ENCODE results near the gene PARVB.

Gene PARVB

GRCh38 chr22:44026630-44027511 is 2.8 kb downstream of the PARVB start:
- DNase-seq (ENCODE audit: low read depth in 2 of 2) = peak; percentile 29 to 37

DNA sequence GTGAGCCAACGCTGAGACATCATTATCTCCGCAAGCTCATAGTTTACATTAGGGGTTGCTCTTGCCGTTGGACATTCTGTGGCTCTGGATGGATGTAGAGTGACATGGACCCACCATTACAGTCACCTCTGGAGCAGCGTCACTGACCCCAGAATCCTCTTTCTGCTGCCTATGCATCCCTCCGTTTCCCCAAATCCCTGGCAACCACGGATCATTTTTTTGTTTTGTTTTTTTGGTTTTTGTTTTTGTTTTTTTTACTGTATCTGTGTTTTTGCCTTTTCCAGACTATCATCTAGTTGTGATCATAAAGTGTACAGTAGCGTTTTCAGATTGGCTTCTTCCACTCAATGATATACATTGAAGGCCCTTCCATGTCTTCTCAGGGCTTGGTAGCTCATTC is 4.0 kb downstream of the PARVB start:
- no peak for DNase-seq (ENCODE audit: low read depth in 2 of 2)

GRCh38 chr22:44029069-44029468 is 5.0 kb downstream of the PARVB start:
- DNase-seq (ENCODE audit: low read depth in 2 of 2) = no peak

DNA sequence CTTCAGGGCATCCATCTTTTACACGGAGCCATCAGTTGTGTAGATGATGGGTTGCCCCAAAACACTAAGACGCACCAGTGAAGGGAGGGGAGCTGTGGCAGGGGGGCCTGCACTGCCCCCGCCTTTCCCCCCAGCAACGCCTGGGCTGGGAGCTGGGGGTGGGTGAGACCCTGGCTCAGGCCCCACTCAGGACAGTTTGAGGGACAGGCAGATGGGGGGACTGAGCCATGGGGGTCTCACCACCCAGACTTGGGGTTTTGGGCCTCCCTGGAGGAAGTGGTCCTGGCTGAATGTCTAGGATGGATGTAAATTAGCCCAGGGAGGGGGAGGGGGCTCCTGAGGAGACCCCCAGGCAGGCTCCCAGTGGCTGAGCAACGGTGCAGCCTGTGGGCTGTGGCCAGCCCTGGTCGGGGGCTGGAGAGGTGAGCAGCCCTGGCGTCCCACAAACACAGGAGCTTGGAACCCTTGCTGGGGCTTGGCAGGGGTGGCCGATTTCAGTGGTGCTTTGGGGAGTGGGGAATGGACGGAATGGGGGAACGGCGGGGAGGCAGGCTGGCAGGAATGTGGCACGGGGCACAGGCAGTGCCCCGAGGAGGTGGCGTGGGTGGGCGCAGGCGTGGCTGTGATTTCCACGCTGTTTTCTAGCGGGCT is 6.1 kb downstream of the PARVB start:
- no peak for DNase-seq (ENCODE audit: low read depth in 2 of 2)

GRCh38 chr22:44030702-44031082 is 6.6 kb downstream of the PARVB start:
- no peak for DNase-seq (ENCODE audit: low read depth in 2 of 2)

GRCh38 chr22:44031158-44031952 is 7.3 kb downstream of the PARVB start:
- DNase-seq (ENCODE audit: low read depth in 2 of 2) = no peak

GRCh38 chr22:44032126-44032730 is 8.1 kb downstream of the PARVB start:
- DNase-seq (ENCODE audit: low read depth in 2 of 2) = no peak

DNA sequence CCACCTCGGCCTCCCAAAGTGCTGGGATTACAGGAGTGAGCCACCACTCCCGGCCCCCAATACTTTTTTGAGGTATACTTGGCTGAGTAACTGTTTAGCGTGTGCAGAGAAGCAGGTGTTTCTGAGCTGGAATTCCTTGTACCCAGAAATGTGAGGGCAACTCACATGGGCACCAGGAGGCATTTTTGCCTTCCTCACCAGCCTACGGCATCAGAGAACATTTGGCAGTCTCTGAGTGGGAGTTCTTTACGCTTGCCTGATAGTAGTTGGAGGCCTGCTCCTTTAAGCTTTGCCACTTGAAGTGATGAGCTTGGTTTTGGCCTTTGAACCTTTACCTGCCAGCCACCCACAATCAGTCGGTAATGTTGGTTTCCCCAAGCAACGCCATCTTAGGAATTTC is 9.2 kb downstream of the PARVB start:
- DNase-seq (ENCODE audit: low read depth in 2 of 2) = no peak

DNA sequence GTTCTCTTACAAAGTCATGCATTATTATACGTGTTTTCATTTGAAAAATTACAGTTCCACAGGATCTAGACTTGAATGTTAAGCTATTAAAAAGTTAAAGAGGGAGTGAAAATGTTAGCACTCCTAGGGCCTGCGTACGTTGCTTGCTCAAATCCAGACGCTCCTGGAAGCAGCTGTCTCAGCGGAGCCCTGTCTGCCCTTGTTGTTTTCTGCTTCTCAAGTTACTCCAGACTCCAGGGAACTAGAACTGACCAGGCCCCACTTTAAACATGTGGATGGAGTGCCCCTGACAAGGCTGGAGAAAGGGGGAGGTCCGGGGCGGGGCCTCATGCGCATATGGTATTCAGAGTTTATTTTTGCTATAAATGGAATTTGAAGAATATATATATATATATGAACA is 9.6 kb downstream of the PARVB start:
- no peak for DNase-seq (ENCODE audit: low read depth in 2 of 2)

DNA sequence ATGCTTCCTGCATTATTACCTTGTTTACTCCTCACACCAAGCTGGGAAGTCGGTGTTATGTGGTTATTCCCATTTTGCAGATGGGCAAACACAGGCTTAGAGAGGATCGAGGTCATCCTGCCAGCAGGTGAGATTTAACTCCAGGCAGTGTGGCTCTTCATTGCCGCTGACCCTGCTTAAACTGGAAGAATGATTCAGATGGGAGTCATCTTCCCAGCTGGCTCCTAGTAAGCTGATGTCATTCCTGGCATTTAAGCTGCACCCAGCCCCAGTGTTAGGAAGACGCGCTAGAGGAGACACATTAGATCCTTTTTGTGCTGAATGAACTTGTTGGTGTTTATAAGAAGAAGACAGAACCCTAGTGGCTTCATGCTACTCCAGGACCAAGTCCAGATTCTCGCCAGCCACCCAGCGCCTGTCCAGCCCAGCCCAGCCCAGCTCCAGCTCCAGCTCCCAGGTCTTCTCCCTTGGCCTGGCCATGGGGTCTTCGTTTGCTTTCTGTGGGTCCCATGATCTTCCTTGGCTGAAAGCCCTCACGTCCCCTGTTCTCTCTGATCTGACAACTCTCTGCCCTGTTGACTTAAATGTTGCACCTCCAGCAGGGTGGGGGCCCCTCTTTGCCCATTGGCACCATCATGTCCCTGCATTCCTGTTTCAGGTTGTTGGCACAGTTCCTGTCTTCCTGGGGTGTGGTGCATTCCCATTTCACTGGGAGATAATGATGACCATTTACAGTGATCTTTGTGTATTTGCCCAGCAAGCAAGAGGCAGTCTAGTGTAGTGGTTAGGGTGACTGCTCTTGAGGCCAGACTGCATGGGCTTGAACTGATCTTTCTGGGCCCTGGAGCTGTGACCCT is 13.6 kb downstream of the PARVB start:
- DNase-seq (ENCODE audit: low read depth in 2 of 2) = no peak

- DNase-seq (ENCODE audit: low read depth in 2 of 2) = no peak
Measured at GRCh38 chr22:44039566-44040171, 15.6 kb downstream of the PARVB start.

- DNase-seq (ENCODE audit: low read depth in 2 of 2) = no peak
Measured at GRCh38 chr22:44042249-44043218, 18.4 kb downstream of the PARVB start.

DNA sequence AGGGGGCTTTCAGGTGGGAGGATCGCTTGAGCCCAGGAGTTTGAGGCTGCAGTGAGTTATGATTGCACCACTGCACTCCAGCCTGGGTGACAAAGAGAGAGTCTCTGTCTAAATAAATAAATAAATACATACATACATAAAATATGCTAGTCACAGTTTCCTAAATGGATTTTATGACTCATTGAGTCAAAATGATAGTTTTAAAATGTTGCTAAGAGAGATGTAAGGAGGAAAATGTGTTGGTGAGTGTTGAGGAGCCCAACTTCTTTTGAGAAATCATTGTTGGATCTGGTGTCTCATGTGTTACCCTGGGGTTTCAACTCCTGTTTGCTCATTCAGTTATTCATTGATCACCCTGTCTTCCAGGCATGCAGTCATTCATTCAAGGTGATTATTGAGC is 21.0 kb downstream of the PARVB start:
- DNase-seq (ENCODE audit: low read depth in 2 of 2) = no peak

- DNase-seq (ENCODE audit: low read depth in 2 of 2) = no peak
Measured at GRCh38 chr22:44046485-44047141, 22.5 kb downstream of the PARVB start.

DNA sequence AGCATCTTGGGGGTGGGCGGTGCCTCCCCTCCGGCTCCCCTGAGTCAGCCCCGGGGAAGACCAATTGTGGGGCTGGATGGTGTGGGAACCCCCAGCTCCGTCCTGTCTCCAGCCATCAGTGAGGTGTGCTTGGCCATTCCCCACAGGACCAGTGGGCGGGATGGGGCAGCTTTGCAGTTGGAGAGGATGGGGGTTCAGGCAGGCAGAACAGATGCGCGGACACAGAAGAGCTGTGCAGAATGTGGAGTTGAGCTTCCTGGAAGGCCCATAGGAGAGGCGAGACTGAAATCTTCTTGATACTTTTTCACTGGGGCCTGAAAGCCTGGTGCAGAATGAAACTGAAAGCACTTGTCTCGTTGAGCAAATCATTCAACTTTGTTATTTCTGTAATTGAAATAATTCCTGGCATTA is 23.8 kb downstream of the PARVB start:
- DNase-seq (ENCODE audit: low read depth in 2 of 2) = no peak

DNA sequence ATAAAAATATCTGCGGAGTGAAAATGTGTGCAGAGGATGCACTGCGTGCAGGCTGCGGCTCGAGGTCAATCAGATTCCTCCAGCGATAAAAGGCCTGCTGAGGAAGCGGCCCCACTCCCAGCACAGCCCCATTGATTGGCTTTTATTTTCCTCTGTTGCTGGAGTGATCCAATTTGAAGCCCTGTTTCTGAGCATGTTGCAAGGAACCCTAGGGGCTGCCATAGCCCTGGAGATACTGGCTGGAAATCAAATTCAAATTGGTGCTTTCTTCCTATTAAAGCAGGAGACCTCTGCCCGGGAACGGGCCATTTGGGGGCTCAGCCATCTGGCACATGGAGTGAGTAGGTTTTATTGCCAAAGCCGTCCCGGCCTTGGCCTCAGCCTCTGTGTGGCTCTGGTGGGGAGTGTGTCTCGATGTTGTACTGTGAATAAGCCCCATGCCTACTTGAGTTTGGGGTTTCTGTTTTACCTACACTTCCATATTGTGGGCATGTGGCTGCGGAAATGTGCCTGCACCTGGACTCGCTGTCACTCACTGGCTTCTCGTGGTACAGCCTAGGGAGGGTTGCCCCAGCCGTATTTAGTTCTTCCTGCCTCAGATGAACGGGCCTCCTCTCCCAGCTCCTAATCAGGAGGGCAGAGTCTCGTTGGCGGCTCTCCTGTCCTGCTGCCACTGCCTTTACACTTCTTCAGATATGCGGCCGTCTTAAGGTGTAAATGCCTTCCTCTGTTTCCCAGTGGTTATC is 25.6 kb downstream of the PARVB start:
- no peak for DNase-seq (ENCODE audit: low read depth in 2 of 2)

DNA sequence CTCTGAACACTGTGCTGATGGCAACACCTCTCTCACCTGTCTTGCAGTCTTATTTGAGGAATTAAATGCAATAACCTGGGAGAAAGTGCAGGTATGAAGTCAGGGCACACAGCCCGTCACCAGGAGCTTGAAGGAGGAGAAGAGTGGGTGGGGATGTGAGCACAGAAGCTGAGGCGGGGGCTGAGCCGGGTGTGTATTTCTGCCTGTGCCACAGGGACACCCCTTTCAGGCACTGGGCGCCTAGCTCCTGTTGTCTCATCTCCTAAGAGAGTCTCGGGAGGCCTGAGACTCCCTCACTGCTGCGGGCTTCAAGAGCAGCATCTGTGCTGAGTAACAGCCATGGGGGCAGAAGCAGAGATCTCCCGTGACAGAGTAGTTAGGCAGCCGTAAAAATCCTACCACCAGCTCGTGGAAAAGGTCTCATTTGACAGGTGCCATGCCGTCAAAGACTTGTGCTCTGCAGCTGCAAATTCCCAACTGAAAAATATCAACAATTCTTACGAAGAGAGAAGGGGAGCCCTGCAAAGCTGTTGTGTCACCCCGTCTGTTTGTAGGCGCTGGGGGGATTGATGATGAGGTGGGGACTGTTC is 26.8 kb downstream of the PARVB start:
- no peak for DNase-seq (ENCODE audit: low read depth in 2 of 2)

DNA sequence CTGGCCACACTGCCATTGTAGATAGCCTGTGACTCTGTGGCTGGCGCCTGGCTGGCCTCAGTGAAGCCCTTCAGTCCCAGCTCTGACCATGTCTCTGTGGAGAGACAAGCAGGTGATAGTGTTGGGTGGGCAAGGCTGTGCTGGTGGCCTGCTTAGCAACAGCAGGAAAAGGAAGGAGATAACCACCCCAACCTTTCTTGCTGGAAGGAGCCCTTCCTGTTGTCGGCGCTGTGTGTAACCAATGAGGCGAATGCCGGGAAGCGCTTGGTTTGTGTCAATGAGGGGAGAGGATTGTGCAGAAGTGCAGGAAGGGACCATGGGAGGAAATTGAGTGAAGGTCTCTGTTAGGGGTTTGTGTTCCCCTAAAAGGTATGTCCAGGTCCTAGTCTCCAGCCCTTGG is 27.3 kb downstream of the PARVB start:
- DNase-seq (ENCODE audit: low read depth in 2 of 2) = no peak

Measured in activated CD4-positive, alpha-beta T cell treated with anti-CD3 and anti-CD28 coated beads for 24 hours (primary cell).